Stimulated activated CD8-positive, alpha-beta memory T cell treated with anti-CD3 and anti-CD28 coated beads, Interleukin-4, amount 100 ng/mL, for 48 hours (primary cell): ENCODE results near the gene IL26.

ENCODE experiments used
- DNase-seq: peaks from one replicate; pipeline ENCODE4 v3.0.0-alpha.2; 2020

The IL26 gene

DNA sequence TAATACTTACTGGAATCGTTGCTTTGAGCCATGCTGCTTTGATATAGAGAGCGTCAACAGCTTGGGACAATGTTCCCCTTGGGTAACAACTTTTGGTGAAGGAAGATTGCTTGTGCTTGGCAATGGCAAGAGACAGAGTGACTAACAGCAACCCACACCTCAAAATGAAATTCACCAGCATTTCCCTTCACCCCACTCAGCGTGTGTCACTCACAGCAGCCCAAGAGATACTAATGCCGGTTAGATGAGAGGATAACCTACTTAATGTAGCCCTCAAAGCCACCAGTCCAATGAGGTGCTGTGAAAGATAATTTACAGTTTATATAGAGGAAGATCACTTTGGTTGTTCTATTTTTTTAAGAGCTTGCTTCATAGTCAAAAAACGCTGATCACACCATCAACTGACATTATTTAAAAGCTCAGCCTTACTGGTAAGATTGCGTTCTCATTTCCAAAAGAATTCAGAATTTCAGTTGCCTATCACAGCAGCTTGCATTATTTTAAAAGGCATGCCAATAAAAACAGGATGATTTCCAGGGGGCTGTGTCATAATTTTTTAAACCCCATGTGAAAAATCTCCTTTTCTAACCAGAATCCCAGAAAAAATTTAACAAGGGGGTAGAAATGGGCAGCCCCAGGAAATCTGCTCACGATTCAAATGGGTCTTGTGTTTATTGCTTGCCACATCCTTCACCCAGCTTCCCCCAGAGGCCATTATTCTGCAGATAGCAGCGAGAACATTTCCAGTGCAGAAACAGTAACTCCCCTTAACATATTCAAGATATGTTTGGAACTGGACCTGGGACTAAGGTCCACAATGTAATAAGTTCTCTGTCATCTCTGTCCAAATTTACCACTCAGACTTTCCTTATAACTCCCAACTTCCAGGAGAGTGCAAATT lies at the start of gene IL26:
TSS of gene IL26 (minus strand) at position 235 of the 901 bp plus-strand sequence. CDS start at position 181, 54 bp downstream.
- DNase-seq, result no peak

DNA sequence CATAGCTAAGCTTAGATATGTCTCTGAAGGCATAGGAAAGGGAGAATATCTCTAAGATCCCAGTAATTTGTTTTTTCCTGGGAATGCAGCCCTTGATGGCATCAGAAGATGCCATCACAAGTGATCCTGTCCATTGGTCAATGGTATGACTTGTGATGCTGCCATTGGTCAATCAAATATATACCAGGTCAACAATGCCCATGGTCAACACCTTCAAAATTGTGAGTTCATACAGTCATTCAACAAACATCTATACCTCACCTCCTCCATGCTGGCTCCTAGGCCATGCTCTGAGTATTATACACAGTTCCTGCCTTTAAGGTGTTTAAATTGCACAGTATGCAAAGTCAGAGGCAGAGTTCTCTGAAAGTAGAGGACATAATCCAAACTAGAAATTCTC lies 47.1 kb upstream of the IL26 start:
- DNase-seq, result no peak

GRCh38 chr12:68271346-68271745 lies 45.7 kb upstream of the IL26 start:
- DNase-seq, result no peak

DNA sequence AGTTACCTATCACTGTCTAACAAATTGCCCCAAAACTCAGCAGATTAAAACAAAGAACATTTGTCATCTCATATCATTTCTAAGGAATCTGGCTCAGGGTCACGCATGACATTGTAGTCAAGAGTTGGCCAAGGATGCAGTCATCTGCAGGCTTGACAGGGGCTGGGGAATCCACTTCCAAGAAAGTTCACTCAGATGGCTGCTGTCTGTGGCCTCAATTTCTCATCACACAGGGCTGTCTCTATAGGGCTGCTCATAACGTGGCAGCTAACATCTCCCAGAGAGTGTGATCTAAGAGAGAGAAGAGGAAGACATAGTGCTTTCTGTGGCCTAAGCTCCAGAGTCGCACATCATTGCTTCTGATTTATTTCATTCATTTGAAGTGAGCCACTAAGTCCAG lies 44.7 kb upstream of the IL26 start:
- no peak for DNase-seq

DNA sequence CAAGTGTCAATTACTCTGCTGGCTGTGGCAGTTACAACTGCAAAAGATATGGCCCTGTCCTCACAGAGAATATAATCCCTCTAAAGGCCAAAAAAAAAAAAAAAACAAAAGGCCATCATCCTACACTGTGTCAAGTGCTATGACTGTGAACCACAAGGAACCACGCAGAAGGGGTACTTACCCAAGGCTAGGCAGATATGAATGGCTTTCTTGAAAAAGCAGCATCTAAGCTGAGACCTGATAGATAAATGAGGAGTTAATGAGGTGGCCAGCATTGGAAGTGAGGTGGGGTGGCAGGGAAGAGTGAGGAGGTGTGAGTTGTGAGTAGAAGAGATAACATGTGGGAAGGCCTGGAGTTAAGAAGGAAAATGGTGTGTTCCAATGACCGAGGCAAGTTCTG lies 44.2 kb upstream of the IL26 start:
- no peak for DNase-seq

DNA sequence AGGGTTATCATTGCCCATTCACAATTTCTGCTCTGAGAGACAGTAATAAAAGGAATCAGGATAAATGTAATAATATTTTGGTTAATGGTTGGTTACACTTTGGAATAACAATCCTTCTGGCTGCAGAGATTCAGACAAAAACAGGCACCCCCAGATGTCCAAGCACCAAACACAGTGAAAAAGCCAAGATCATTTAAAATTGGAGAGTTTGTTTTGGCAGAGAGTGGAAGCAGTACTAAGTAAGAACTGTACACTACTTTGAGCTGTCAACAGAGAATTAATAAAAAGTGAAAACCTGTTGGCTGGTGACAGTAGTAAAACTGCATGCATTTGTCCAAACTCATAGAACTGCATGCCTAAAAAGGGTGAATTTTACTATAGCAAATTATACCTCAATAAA lies 43.4 kb upstream of the IL26 start:
- no peak for DNase-seq

DNA sequence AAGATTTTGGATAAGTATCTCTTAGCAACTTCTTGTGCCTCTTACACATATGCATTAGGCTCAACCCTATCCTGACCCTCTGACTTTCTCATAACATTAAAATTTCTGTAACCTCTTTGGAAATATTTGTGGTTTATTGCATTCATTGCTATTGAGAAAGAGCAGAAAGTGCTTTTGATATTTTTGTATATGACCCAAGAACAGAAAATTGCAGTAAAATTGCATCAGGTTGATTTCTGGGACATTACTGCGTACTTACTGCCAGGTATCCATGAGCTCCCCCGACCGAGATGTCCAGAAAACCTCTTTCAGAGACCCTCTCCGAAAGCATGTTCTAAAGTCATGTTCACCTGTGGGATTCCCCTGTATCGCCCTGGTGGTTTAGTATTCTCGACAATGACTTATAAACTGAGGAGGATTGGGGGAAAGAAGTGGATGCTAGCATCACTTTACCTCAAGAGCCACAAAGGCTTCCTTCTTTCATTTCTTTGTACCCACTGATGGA lies 42.3 kb upstream of the IL26 start:
- no peak for DNase-seq

- DNase-seq, result no peak
These were observed 39.2 kb upstream of the IL26 start for GRCh38 chr12:68264857-68265256.

- DNase-seq, result no peak
These were observed 38.7 kb upstream of the IL26 start for GRCh38 chr12:68264158-68264855.

DNA sequence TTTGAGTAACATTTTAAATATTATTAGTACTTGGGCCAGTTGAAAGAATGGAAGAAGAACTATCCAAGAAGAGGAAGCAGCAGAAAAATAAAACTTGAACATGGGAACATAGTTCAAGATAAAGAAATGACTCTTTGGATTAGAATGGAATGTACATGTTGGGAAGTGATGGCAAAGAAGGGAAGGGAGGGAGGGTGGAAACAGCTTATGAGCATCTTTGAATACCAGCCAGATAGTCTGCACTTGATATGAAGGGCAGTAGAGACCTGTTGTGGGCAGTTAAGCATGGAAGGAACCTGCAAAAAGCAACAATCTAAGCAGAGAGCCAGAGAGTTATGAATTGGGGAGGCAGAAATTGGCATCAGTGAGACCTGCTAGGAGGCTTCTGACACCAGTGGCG lies 37.8 kb upstream of the IL26 start:
- no peak for DNase-seq

DNA sequence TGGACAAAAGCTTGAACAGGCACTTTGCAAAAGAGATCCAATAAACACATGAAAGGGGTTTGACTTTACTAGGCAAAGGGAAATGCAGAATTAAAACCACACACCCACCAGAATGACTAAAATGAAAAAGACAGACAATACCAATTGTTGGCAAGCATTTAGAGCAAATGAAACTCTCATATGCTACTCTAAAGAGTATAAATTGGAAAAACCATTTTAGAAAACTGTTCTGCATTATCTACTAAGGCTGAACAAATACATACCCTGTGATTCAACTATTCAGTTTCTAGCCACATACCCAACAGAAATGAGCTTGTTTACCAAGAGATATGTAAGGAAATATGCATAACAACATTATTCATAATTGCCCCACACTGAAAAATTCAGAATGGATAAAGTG lies 36.3 kb upstream of the IL26 start:
- no peak for DNase-seq

GRCh38 chr12:68260153-68260552 lies 34.5 kb upstream of the IL26 start:
- DNase-seq, result no peak

DNA sequence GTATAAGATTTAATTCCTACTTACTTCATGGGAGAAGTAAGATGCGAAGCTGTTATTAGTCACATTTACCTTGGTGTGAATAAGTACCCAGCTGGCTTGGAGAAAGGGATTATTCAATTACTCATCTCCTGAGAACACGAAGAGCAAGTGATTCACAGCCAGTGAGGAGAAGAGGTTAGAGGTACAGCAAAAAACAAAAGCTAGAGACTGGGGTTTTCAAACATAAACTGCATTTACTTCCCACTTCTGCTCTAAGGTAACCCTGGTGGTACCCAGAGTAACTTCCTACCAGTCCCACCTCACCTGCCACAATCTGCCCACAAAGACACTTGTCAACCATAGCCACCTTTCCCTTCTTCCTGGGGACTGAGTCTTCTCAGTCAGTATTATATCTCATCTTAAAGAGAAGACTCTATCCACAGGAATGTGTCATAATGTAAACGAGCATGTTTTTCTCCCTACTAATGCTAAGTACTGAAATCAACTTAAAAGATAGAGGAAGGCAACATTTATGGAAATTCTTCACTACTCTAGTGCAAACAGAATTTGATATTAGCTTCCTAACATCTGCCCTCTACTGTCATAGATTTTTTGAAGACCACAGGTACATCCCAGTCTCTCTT lies 33.8 kb upstream of the IL26 start:
- DNase-seq, result peak; percentile 67

DNA sequence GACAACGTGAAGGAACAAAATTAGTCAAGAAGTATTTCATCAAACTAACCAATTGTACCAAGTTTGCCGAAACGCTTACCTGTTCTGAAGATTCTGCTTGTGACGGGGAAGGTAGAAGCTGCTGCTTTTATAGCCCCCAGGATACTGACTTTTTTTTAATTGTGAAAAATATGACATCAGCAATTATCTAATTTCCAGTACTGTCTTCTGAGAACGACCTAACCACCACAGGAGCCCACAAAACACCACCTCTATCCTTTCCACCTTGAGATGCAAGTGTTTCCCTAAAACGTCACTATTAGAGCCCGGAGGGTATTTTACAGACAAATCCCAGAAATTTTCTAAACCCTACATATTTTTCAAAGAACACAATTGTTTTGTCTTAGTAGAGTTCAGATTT lies 27.9 kb upstream of the IL26 start, which contains the start of gene IL22:
TSS of gene IL22 (minus strand) at position 101 of the 400 bp plus-strand sequence. CDS start 156 bp downstream, outside the sequence.
- DNase-seq, result no peak

DNA sequence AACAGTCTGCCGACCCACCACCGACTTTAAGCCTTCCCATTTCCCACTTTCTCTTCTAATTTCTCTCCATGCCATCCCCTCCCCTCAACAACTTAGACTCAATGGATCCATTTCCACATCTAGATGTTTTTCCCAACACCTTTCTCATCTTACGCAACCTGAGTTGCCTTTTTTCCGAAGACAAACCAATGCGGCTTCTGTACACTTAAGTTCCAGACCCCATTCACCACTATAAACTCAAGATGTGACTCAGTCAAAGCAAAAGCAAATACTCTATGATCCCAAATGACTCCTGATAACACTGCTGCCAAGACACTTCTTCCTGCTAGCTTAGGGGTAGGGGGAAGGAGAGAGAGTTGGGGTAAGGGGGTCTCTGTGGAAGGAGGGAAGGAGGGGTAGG lies 26.5 kb upstream of the IL26 start:
- DNase-seq, result no peak

DNA sequence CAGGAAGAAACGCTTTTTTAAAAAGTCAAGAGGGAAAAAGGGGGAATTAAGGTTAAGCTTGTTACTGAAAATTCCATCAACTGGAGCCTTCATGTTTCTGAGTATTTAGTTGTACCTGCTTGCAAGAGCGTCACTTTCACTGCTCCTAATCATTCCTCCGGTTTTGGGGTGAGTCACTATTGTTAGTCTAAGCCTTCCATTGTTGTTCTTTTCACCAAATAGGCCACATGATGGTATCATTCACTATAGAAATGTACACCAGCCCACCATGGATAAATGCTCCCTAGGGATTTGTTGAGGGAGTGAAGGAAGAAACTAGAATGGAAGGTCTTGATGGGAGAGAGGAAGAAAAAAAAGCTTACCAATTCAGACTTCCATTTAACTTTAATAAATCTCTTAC lies 24.8 kb upstream of the IL26 start:
- no peak for DNase-seq

DNA sequence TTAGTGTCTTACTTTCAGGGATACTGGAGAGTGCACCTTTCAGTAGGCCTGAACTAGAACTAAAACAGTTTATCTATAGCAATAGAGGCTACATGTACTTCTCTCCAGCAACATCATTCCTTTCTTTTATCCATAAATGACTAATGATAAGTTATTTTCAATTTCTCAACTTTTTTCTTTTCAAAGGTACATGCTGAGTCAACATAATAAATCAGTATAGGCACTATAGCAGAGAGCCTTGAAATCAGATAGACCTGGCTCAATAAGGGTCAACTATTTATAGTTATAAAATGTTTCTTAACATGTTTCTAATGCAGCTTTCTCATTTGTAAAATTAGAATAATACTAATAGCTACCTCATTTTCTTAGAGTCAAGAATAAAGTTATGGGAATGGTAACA lies 22.2 kb upstream of the IL26 start:
- DNase-seq, result no peak

DNA sequence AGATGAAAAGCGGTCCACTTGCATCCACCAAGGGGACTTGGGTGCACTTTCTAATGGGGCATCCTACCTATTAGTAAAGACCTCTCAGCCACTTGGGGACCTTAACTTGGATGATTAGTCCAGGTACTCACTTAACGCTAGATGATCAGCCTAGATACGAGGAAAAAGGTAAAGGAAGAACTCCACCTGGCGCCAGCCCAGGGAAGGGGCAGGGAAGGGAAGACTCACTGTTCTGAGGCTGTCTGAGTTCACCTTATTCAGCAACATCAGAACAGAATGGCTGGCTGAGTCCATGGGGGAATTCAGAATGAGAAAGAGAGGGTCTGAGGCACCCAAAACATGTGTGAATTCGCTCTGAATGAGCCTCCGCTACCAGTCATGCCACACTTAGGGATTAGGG lies 20.7 kb upstream of the IL26 start:
- DNase-seq, result no peak

DNA sequence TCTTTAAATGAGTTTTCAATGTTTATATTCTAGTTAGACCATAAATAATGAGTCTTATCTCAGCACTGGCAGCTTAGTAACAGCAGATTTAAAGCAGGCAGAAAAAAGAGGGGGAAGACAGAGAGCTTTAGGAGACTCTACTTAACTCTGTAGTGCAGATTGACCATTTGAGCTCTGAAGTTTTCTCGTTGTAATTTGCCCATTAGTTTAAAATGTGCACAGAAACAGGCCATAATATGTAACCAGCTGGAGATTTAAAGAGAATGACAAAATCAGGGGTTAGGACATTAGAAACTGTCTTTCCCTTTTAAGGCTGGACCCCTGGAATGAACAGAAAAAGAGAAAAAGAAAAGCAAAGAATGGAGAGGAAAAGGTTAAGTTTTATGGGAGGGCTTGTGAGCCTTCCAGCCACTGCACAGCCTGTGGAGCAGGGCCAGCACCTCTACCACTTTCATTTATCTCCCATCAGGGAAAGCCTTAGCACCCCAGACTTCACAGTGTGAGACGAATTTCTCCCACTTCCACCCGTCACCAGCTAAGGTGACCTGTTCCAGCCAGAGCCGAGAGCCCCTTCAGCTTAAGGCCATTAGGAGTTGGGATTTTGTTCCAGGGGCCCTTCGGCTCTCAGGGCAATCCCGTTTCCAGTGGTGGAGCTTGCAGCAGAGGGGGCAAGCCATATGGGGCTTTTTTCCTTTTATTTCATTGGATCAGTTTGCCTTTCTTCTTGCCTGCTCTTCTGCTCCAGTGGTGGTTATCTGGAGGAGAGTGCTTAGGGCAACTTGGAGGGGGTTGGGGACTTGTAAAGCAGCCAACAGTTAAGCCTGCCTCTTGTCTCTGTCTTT lies 19.8 kb upstream of the IL26 start:
- DNase-seq, result no peak

GRCh38 chr12:68242777-68243176 lies 17.2 kb upstream of the IL26 start:
- DNase-seq, result no peak

DNA sequence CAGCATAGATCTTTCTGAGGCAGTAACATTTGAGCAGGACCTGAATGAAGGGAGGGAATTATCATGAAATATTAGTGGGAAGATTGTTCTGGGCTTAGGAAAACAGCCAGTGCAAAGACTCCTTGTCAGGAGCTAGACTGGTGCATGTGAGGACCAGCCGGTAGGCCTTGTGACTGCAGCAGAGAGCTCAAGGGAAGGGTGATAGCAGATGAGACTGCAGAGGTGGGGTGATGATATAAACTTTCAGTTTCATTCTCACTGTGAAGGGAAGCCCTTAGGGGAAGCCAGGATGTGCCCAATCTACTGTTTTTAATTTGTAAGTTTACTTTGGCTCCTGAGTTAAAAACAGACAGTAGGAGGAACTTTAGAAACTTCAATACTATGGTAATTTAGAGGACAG lies 15.4 kb upstream of the IL26 start:
- peak; percentile 59 for DNase-seq

DNA sequence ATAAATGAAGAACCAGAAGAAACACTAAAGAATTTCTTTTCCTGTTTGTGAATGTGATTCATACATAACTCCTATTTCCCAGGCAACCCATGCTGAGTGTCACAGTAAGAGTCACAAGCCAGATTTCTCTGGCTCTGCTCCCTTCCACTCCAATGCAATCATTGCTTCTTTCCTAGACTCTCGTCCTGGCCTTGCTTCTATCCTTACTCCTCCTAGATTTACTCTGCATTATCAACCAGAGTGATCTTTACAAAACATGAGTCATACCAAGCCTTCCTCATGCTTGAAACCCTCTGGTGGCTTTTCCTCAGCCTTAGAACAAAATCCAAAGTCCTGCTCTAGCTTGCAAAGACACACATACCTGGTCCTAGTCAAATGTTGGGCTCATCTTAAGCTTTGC lies 14.5 kb upstream of the IL26 start:
- no peak for DNase-seq
